Stimulated activated CD4-positive, alpha-beta T cell treated with anti-CD3 and anti-CD28 coated beads, Interleukin-4, amount 100 ng/mL, for 48 hours (primary cell): ENCODE measurements around the gene SLITRK4.

Source experiments
- DNase-seq, 2 donors: peaks; one replicate each; pipeline ENCODE4 v3.0.0-alpha.2; 2020; ENCODE audit warnings: low read depth in 2 of 2

SLITRK4 gene

GRCh38 chrX:143635915-143636314, at the start of gene SLITRK4:
SLITRK4 (minus strand) TSS chrX:143636101; CDS start chrX:143631108, 4,993 bp downstream.
- DNase-seq = no peak

GRCh38 chrX:143683486-143683885, 47.6 kb upstream of the SLITRK4 start:
- DNase-seq = no peak

GRCh38 chrX:143674926-143675325, 39.0 kb upstream of the SLITRK4 start:
- no peak for DNase-seq

- no peak for DNase-seq
These were observed 33.5 kb upstream of the SLITRK4 start for GRCh38 chrX:143669395-143669794.

- DNase-seq = no peak
These were observed 28.4 kb upstream of the SLITRK4 start for GRCh38 chrX:143664302-143664701.

GRCh38 chrX:143663755-143664154, 27.9 kb upstream of the SLITRK4 start:
- DNase-seq = no peak

- DNase-seq = no peak
These were observed 25.4 kb upstream of the SLITRK4 start for GRCh38 chrX:143661286-143661685.

- no peak for DNase-seq
These were observed 12.8 kb upstream of the SLITRK4 start for GRCh38 chrX:143648705-143649104.

- DNase-seq = no peak
These were observed 6.5 kb upstream of the SLITRK4 start for GRCh38 chrX:143642426-143642825.

- DNase-seq = no peak
These were observed 930 bp upstream of the SLITRK4 start for GRCh38 chrX:143636831-143637230.

- DNase-seq = no peak
These were observed 1.0 kb downstream of the SLITRK4 start for GRCh38 chrX:143634663-143635455.

- no peak for DNase-seq
These were observed 1.6 kb downstream of the SLITRK4 start for GRCh38 chrX:143634309-143634662.

GRCh38 chrX:143633461-143634308, 2.2 kb downstream of the SLITRK4 start:
- no peak for DNase-seq

GRCh38 chrX:143632625-143633410, 3.1 kb downstream of the SLITRK4 start:
- DNase-seq = no peak

GRCh38 chrX:143623657-143624056, 12.2 kb downstream of the SLITRK4 start:
- no peak for DNase-seq

GRCh38 chrX:143621276-143621675, 14.6 kb downstream of the SLITRK4 start:
- no peak for DNase-seq

GRCh38 chrX:143615851-143616250, 20.1 kb downstream of the SLITRK4 start:
- DNase-seq = no peak

- no peak for DNase-seq
These were observed 34.1 kb downstream of the SLITRK4 start for GRCh38 chrX:143601809-143602208.

GRCh38 chrX:143581240-143581639, 54.7 kb downstream of the SLITRK4 start:
- DNase-seq = no peak

- no peak for DNase-seq
These were observed 55.6 kb downstream of the SLITRK4 start for GRCh38 chrX:143580266-143580665.
